ENCODE data around the gene TCF19. TPM values are rescaled to one million over a fixed set of nuclear protein-coding genes. Genes with fewer than 3 reads are reported as not detected.
"Not testable (repeated sequence)": the region's sequence is repeated elsewhere in the genome, so short reads cannot be mapped to it uniquely, and the experiment has no call there.

Gene TCF19
- total and polyA plus RNA-seq, 2 donors (not counting 1 experiment from before 2014, with no cell fraction given): 7.2 to 8.4 TPM

DNA sequence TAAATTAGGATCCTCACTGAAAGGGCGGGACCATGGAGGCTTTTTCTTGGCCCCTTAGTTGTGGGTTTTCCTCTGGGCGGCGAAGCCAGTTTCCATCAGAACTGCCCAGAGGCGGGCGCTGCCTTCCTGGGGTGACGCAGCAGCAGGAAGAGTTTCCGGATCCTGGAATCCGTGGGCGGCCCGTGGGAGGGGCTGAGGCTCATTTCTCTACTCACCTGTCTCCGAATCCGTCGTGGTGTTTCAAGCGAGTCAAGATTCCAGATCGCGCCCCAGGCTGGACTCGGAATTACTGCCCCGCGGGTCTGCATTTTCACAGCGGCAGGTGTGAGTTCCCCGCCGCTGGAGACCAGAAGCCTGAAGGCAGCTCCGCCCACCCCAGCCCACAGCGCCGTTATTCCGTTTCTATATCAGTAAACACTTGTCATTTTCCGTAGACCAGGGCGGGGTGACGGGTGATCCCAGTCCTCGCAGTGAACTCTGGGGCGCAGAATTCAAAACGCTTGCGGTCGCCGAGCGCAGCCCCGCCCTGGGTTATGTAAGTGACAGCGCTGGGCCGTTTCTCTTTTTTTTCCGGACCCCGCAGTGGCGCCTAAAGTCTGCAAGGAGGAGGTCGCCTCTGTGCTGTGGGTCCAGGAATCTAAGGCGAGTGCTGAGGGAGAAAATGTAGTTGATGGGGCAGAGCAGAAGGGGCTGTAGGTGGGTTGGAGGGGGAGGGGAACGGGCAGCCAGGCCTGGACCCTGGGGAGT is 39.3 kb downstream of the TCF19 start:
- no peaks in the 10 kb centered on the region for H3K36me3 ChIP-seq (ENCODE audit: control insufficient read depth, insufficient read depth, low read length)
- peak overlapping the region; percentile 54 to 78 (median 63) for H3K4me3 ChIP-seq (replicated peaks in 1 of 4; ENCODE audit: control extremely low read depth in 1 of 4, insufficient read depth in 1 of 4, low read depth in 3 of 4, low read length in 4 of 4)
- H3K4me1 ChIP-seq (ENCODE audit: control insufficient read depth, extremely low read depth, insufficient read depth, low read length): no peaks in the 10 kb centered on the region
- no peaks in the 10 kb centered on the region for H3K27me3 ChIP-seq (ENCODE audit: control insufficient read depth, insufficient read depth, low read length)
- H3K4me2 ChIP-seq (ENCODE audit: extremely low read depth, insufficient read depth, low read length): peak overlapping the region; percentile 79
- peak overlapping the region; percentile 73 for H3K9ac ChIP-seq (ENCODE audit: insufficient read depth, low read length)
- no peak for TF ChIP-seq EZH2 (IDR thresholded peaks at IDR 0.05; ENCODE audit: low read length, missing control alignments)
- TF ChIP-seq, protein P1, sequence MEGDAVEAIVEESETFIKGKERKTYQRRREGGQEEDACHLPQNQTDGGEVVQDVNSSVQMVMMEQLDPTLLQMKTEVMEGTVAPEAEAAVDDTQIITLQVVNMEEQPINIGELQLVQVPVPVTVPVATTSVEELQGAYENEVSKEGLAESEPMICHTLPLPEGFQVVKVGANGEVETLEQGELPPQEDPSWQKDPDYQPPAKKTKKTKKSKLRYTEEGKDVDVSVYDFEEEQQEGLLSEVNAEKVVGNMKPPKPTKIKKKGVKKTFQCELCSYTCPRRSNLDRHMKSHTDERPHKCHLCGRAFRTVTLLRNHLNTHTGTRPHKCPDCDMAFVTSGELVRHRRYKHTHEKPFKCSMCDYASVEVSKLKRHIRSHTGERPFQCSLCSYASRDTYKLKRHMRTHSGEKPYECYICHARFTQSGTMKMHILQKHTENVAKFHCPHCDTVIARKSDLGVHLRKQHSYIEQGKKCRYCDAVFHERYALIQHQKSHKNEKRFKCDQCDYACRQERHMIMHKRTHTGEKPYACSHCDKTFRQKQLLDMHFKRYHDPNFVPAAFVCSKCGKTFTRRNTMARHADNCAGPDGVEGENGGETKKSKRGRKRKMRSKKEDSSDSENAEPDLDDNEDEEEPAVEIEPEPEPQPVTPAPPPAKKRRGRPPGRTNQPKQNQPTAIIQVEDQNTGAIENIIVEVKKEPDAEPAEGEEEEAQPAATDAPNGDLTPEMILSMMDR (conservative IDR thresholded peaks at IDR 0.05 in 1 of 2, IDR thresholded peaks at IDR 0.05 in 1 of 2; ENCODE audit: low read depth in 1 of 2, low read length in 2 of 2): no peak
- peak overlapping the region; percentile 84 for H3K27ac ChIP-seq (ENCODE audit: insufficient read depth, low read length)
- DNase-seq (ENCODE audit: low read depth in 2 of 2): peak; percentile 77 to 78
- no peaks in the 10 kb centered on the region for H3K9me3 ChIP-seq (ENCODE audit: control insufficient read depth, insufficient read depth, low read depth, low read length)
- H3K79me2 ChIP-seq (ENCODE audit: control insufficient read depth, insufficient read depth, low read length): peaks cover 12% of the 10 kb centered on the region
- peak overlapping the region; percentile 47 for H2AFZ ChIP-seq (ENCODE audit: low read length)
- H4K20me1 ChIP-seq (ENCODE audit: control insufficient read depth, extremely low read depth, insufficient read depth, low read length): no peaks in the 10 kb centered on the region

DNA sequence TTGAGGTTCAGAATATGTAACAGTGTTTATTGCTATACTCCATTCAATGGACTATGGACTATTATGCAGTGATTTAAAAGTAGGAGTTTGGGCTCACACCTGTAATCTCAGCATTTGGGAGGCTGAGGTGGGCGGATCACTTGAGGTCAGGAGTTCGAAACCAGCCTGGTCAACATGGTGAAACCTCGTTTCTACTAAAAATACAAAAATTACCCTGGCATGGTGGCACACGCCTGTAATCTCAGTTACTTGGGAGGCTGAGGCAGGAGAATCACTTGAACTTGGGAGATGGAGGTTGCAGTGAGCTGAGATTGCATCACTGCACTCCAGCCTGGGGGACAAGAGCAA is 40.7 kb downstream of the TCF19 start:
- not testable (repeated sequence) for H3K4me3 ChIP-seq (replicated peaks in 1 of 4; ENCODE audit: control extremely low read depth in 1 of 4, insufficient read depth in 1 of 4, low read depth in 3 of 4, low read length in 4 of 4); H4K20me1 ChIP-seq (ENCODE audit: control insufficient read depth, extremely low read depth, insufficient read depth, low read length); H3K9ac ChIP-seq (ENCODE audit: insufficient read depth, low read length); H3K27ac ChIP-seq (ENCODE audit: insufficient read depth, low read length); H3K36me3 ChIP-seq (ENCODE audit: control insufficient read depth, insufficient read depth, low read length); H3K4me1 ChIP-seq (ENCODE audit: control insufficient read depth, extremely low read depth, insufficient read depth, low read length); H3K9me3 ChIP-seq (ENCODE audit: control insufficient read depth, insufficient read depth, low read depth, low read length); H2AFZ ChIP-seq (ENCODE audit: low read length); H3K4me2 ChIP-seq (ENCODE audit: extremely low read depth, insufficient read depth, low read length); H3K27me3 ChIP-seq (ENCODE audit: control insufficient read depth, insufficient read depth, low read length); DNase-seq (ENCODE audit: low read depth in 2 of 2)
- peaks cover 12% of the 10 kb centered on the region for H3K79me2 ChIP-seq (ENCODE audit: control insufficient read depth, insufficient read depth, low read length)

DNA sequence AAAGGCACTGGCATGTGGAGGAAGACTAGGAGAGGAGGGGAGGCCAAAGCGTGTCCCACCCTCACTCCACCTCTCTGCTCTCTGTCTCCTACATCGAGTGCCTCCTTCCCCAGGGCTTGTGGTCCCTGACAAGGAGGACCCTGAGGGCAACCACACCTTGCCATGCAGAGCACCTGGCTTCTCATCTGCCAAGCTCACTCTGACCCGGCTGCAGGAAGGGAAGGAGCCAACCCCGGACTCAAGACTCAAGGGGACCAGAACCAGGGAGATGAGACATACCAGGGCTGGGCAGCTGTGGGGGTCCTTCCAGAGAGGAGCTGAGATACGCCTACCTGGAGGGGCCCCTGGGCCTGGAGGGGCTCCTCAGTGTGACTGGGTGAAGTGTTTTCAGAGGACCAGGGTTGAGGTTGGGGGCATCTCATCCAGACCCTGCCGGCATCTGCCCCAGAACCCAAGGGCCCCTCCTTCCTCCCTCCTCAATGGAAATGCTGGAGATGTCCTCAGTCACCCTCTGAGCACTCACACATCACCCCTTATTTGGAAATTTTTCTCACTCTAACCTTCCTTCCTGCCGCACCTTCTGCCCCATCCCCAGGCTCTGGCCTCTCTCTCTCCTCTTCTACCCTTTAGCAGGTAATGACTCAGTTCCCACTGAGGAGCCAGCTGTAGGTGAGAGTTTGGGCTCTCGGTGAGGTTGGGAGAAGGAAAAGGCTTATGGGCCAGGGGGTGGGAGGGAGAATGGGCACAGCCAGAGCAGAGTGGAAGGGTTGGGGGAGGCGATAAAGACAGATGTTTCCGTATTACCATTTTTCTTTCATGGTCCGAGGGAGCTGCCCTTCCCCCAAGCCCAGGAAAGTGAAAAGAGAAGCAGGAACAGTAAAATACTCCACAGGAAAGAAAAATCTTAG is 44.1 kb downstream of the TCF19 start:
- no peak overlapping the region for H3K9ac ChIP-seq (ENCODE audit: insufficient read depth, low read length)
- no peak overlapping the region for H2AFZ ChIP-seq (ENCODE audit: low read length)
- peaks cover 5% of the 10 kb centered on the region for H3K4me1 ChIP-seq (ENCODE audit: control insufficient read depth, extremely low read depth, insufficient read depth, low read length)
- no peak for DNase-seq (ENCODE audit: low read depth in 2 of 2)
- H3K4me2 ChIP-seq (ENCODE audit: extremely low read depth, insufficient read depth, low read length): peak overlapping the region; percentile 90
- H3K4me3 ChIP-seq (replicated peaks in 1 of 4; ENCODE audit: control extremely low read depth in 1 of 4, insufficient read depth in 1 of 4, low read depth in 3 of 4, low read length in 4 of 4): no peak overlapping the region
- no peaks in the 10 kb centered on the region for H4K20me1 ChIP-seq (ENCODE audit: control insufficient read depth, extremely low read depth, insufficient read depth, low read length)
- H3K27me3 ChIP-seq (ENCODE audit: control insufficient read depth, insufficient read depth, low read length): no peaks in the 10 kb centered on the region
- no peaks in the 10 kb centered on the region for H3K36me3 ChIP-seq (ENCODE audit: control insufficient read depth, insufficient read depth, low read length)
- H3K79me2 ChIP-seq (ENCODE audit: control insufficient read depth, insufficient read depth, low read length): peaks cover 12% of the 10 kb centered on the region
- TF ChIP-seq, protein P1 (conservative IDR thresholded peaks at IDR 0.05 in 1 of 2, IDR thresholded peaks at IDR 0.05 in 1 of 2; ENCODE audit: low read depth in 1 of 2, low read length in 2 of 2): no peak
- no peak for TF ChIP-seq EZH2 (IDR thresholded peaks at IDR 0.05; ENCODE audit: low read length, missing control alignments)
- H3K9me3 ChIP-seq (ENCODE audit: control insufficient read depth, insufficient read depth, low read depth, low read length): no peaks in the 10 kb centered on the region
- no peak overlapping the region for H3K27ac ChIP-seq (ENCODE audit: insufficient read depth, low read length)

Measured in fibroblast of lung (primary cell).